KMS-11 (cell line): ENCODE results near the gene DSP.
A peak's percentile ranks its signal among the peaks of the same experiment; 100 is the strongest.

Experiments
- H2AFZ ChIP-seq: fragments of 200-600 bp; sonication (generic); 2 replicates; pipeline ENCODE4 v1.6.1; 2016; ENCODE audit warnings: antibody characterized with exemption, mixed run types, low read depth
- H3K27ac ChIP-seq: fragments of 200-600 bp; sonication (generic); 2 replicates; pipeline ENCODE4 v1.6.1; 2016; ENCODE audit warnings: mild to moderate bottlenecking, mixed run types
- H3K27me3 ChIP-seq: fragments of 200-600 bp; sonication (generic); 2 replicates; pipeline ENCODE4 v1.6.1; 2017; ENCODE audit warnings: mild to moderate bottlenecking, low read depth, mixed run types, moderate library complexity; ENCODE audit not compliant: insufficient read depth
- H3K36me3 ChIP-seq: fragments of 200-600 bp; sonication (generic); 2 replicates; pipeline ENCODE4 v1.6.1; 2017; ENCODE audit warnings: mild to moderate bottlenecking, mixed run types; ENCODE audit not compliant: insufficient read depth
- H3K4me1 ChIP-seq: fragments of 200-600 bp; sonication (generic); 2 replicates; pipeline ENCODE4 v1.6.1; 2016; ENCODE audit warnings: mild to moderate bottlenecking, low read depth, mixed run types; ENCODE audit not compliant: poor library complexity, severe bottlenecking
- H3K4me2 ChIP-seq: fragments of 200-600 bp; sonication (generic); 2 replicates; pipeline ENCODE4 v1.7.0; 2016; ENCODE audit warnings: mild to moderate bottlenecking, mixed run types
- H3K4me3 ChIP-seq: fragments of 200-600 bp; sonication (generic); IDR thresholded peaks from 2 replicates; pipeline ENCODE4 v1.6.1; 2017; ENCODE audit warnings: low read depth, low read length, mixed read lengths; ENCODE audit not compliant: insufficient read depth
- H3K79me2 ChIP-seq: fragments of 200-600 bp; sonication (generic); 2 replicates; pipeline ENCODE4 v1.6.1; 2016; ENCODE audit warnings: low read depth, mixed run types; ENCODE audit not compliant: insufficient read depth
- H3K9ac ChIP-seq: fragments of 200-600 bp; sonication (generic); 2 replicates; pipeline ENCODE4 v1.6.1; 2016; ENCODE audit warnings: mild to moderate bottlenecking, mixed run types
- H4K20me1 ChIP-seq: fragments of 200-600 bp; sonication (generic); 2 replicates; pipeline ENCODE4 v1.6.1; 2016; ENCODE audit warnings: mild to moderate bottlenecking, mixed run types; ENCODE audit not compliant: insufficient read depth
- CTCF ChIP-seq: fragments of 200-600 bp; sonication (generic); conservative IDR thresholded peaks from 2 replicates; pipeline ENCODE4 v1.6.1; 2017; ENCODE audit warnings: low read depth, mild to moderate bottlenecking, antibody characterized with exemption, low read length, moderate library complexity, mixed read lengths

Gene DSP, protein sequence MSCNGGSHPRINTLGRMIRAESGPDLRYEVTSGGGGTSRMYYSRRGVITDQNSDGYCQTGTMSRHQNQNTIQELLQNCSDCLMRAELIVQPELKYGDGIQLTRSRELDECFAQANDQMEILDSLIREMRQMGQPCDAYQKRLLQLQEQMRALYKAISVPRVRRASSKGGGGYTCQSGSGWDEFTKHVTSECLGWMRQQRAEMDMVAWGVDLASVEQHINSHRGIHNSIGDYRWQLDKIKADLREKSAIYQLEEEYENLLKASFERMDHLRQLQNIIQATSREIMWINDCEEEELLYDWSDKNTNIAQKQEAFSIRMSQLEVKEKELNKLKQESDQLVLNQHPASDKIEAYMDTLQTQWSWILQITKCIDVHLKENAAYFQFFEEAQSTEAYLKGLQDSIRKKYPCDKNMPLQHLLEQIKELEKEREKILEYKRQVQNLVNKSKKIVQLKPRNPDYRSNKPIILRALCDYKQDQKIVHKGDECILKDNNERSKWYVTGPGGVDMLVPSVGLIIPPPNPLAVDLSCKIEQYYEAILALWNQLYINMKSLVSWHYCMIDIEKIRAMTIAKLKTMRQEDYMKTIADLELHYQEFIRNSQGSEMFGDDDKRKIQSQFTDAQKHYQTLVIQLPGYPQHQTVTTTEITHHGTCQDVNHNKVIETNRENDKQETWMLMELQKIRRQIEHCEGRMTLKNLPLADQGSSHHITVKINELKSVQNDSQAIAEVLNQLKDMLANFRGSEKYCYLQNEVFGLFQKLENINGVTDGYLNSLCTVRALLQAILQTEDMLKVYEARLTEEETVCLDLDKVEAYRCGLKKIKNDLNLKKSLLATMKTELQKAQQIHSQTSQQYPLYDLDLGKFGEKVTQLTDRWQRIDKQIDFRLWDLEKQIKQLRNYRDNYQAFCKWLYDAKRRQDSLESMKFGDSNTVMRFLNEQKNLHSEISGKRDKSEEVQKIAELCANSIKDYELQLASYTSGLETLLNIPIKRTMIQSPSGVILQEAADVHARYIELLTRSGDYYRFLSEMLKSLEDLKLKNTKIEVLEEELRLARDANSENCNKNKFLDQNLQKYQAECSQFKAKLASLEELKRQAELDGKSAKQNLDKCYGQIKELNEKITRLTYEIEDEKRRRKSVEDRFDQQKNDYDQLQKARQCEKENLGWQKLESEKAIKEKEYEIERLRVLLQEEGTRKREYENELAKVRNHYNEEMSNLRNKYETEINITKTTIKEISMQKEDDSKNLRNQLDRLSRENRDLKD (N-terminal part only)

DNA sequence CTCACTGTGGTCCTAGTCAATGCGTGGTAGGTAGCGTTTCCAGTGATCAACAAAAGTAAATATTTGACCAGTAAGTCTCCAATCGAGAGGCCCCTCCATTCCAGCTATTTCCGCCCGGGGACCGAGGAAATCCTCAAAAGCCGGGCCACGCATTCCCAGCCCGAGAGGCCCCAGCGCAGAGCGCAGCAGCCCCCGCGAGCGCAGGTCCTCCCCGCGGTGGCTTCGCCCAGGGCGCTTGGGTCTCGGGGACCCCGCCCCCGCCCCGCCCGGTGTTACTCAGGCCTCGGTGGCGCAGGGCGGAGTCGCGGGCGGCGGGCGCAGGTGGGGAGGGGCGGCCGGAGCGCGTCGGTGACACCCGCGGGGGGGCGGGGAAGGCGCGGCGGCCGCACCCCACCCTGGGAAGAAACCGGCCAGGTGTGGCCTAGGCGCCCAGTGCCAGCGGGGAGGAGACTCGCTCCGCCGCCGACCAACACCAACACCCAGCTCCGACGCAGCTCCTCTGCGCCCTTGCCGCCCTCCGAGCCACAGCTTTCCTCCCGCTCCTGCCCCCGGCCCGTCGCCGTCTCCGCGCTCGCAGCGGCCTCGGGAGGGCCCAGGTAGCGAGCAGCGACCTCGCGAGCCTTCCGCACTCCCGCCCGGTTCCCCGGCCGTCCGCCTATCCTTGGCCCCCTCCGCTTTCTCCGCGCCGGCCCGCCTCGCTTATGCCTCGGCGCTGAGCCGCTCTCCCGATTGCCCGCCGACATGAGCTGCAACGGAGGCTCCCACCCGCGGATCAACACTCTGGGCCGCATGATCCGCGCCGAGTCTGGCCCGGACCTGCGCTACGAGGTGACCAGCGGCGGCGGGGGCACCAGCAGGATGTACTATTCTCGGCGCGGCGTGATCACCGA lies at the start of gene DSP:
DSP (plus strand) TSS at position 497 of the 890 bp plus-strand sequence; CDS start at position 742, 245 bp downstream.
- Histone ChIP-seq H2AFZ (peak within 1 kb of the TSS; percentile 94), H3K36me3 (no peaks in the 10 kb centered on the region), H3K4me1 (no peaks in the 10 kb centered on the region), H3K27ac (no peak within 1 kb of the TSS), H3K9ac (peak within 1 kb of the TSS; percentile 16; the same call in 1 of the 2 replicates), H3K79me2 (no peaks in the 10 kb centered on the region), H3K4me2 (peak within 1 kb of the TSS; percentile 94), H3K27me3 (no peaks in the 10 kb centered on the region), H3K4me3 (no peak within 1 kb of the TSS), H4K20me1 (no peaks in the 10 kb centered on the region)
- no peak for TF ChIP-seq CTCF

DNA sequence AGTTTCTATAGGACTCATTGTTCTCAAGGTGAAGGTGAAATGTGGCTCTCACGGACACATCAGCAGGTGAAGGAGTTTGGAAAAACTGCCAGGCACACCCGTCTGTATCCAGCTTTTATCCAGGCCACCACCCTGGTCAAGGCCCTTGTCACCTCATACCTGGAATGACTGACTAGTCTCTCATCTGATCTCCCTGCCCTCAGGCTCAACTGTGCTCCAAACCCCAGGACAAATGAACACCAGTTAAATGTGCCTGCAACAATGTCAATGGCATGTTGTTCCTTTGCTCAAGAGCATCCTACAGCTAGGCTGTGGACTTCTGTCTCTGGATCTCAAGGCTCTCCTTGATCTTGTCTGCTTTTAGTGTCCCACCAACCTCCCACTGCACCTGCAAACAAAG lies 47.6 kb upstream of the DSP start:
- no peak overlapping the region for H3K27ac ChIP-seq
- no peak for TF ChIP-seq CTCF

GRCh38 chr6:7494638-7495037 lies 46.8 kb upstream of the DSP start:
- Histone ChIP-seq H3K4me2 (no peak overlapping the region), H4K20me1 (no peaks in the 10 kb centered on the region), H2AFZ (no peak overlapping the region), H3K27ac (no peak overlapping the region), H3K4me1 (no peaks in the 10 kb centered on the region), H3K9ac (no peak overlapping the region), H3K27me3 (no peaks in the 10 kb centered on the region), H3K4me3 (no peak overlapping the region), H3K79me2 (no peaks in the 10 kb centered on the region), H3K36me3 (no peaks in the 10 kb centered on the region)
- TF ChIP-seq CTCF = no peak

More for the DNA sequence above, 47.6 kb upstream of the DSP start:
- Histone ChIP-seq H3K4me2 (no peak overlapping the region), H3K9ac (no peak overlapping the region), H3K4me3 (no peak overlapping the region), H3K4me1 (no peaks in the 10 kb centered on the region), H4K20me1 (no peaks in the 10 kb centered on the region), H3K79me2 (no peaks in the 10 kb centered on the region), H2AFZ (no peak overlapping the region), H3K27me3 (no peaks in the 10 kb centered on the region), H3K36me3 (no peaks in the 10 kb centered on the region)
